Measurements from ENCODE around the gene ITPR2. TPM values are rescaled to one million over a fixed set of nuclear protein-coding genes. Genes with fewer than 3 reads are reported as not detected.
"Not testable (repeated sequence)": the region's sequence is repeated elsewhere in the genome, so short reads cannot be mapped to it uniquely, and the experiment has no call there.

ITPR2 gene
- polyA plus RNA-seq, 3 donors: 14.9 to 18.2 (median 15.1) TPM

- DNase-seq (ENCODE audit: extremely low read depth in 1 of 11, low read depth in 9 of 11, low spot score in 4 of 11): no peak
Measured at GRCh38 chr12:26334621-26335124, 498.3 kb downstream of the ITPR2 start.

DNA sequence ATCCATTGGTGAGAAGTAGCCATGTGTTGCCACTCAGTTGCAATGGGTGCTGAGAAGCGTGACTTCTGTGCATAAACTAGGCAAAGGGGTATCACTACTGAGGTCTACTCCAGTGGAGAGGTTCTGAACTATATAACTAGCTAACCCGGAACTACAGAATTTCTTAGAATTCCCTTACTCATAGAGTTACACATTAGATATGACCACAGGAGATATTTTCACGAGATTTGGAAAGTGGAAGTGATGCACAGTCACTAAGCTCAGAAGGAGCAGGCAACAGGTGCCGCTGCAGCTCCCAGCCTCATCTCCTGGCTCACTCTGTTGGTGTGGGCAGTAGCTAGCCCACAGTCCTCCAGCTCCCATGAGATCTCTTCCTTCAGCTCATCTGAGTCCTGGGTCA is 501.0 kb downstream of the ITPR2 start:
- DNase-seq (ENCODE audit: extremely low read depth in 1 of 11, low read depth in 9 of 11, low spot score in 4 of 11): no peak

- no peak for DNase-seq (ENCODE audit: extremely low read depth in 1 of 11, low read depth in 9 of 11, low spot score in 4 of 11)
Measured at GRCh38 chr12:26331136-26331535, 501.9 kb downstream of the ITPR2 start.

- DNase-seq (ENCODE audit: extremely low read depth in 1 of 11, low read depth in 9 of 11, low spot score in 4 of 11): no peak
Measured at GRCh38 chr12:26327975-26328644, 504.9 kb downstream of the ITPR2 start.

DNA sequence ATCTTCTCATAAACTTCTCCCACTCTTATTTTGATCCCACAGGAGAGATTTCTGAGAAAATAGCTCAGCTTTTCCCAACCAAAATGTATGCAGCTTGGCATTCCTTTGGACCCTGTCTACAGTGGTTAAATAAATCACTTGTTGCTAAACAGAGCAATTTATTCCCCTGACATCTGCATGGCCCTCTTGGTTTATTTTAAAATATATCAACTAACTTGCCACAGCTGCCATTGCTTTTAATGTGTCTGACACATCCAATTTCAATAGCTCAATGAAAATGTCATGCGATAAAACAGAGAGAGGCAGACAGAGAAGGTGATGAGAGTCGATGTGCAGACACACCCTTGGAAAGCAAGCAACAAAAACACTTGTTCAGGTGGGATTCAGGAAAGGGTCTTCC is 509.3 kb downstream of the ITPR2 start:
- DNase-seq (ENCODE audit: extremely low read depth in 1 of 11, low read depth in 9 of 11, low spot score in 4 of 11): no peak

GRCh38 chr12:26319511-26319910 is 513.5 kb downstream of the ITPR2 start:
- no peak for DNase-seq (ENCODE audit: extremely low read depth in 1 of 11, low read depth in 9 of 11, low spot score in 4 of 11)

- peak in 2 of 11 donors; percentile 2 to 17 for DNase-seq (ENCODE audit: extremely low read depth in 1 of 11, low read depth in 9 of 11, low spot score in 4 of 11)
Measured at GRCh38 chr12:26318661-26319068, 514.3 kb downstream of the ITPR2 start.

GRCh38 chr12:26317942-26318575 is 514.9 kb downstream of the ITPR2 start:
- DNase-seq (ENCODE audit: extremely low read depth in 1 of 11, low read depth in 9 of 11, low spot score in 4 of 11): no peak

DNA sequence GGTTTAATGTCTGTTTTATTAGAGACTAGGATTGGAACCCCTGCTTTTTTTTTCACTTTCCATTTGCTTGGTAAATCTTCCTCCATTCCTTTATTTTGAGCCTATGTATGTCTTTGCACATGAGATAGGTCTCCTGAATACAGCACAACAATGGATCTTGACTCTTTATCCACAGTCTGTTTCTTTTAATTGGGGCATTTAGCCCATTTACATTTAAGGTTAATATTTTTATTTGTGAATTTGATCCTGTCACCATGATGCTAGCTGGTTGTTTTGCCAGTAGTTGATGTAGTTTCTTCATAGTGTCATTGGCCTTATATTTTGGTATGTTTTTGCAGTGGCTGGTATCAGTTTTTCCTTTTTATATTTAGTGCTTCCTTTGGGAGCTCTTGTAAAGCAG is 518.9 kb downstream of the ITPR2 start:
- DNase-seq (ENCODE audit: extremely low read depth in 1 of 11, low read depth in 9 of 11, low spot score in 4 of 11): not testable (repeated sequence)

DNA sequence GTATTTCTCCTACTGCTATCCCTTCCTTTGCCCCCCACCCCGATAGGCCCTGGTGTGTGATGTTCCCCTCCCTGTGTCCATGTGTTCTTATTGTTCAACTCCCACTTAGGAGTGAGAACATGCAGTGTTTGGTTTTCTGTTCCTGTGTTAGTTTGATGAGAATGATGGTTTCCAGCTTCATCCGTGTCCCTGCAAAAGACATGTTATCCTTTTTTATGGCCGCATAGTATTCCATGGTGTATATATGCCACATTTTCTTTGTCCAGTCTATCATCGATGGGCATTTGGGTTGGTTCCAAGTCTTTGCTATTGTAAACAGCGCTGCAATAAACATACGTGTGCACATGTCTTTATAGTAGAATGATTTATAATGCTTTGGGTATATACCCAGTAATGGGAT is 522.5 kb downstream of the ITPR2 start:
- not testable (repeated sequence) for DNase-seq (ENCODE audit: extremely low read depth in 1 of 11, low read depth in 9 of 11, low spot score in 4 of 11)

GRCh38 chr12:26309634-26310033 is 523.4 kb downstream of the ITPR2 start:
- no peak for DNase-seq (ENCODE audit: extremely low read depth in 1 of 11, low read depth in 9 of 11, low spot score in 4 of 11)

- no peak for DNase-seq (ENCODE audit: extremely low read depth in 1 of 11, low read depth in 9 of 11, low spot score in 4 of 11)
Measured at GRCh38 chr12:26304273-26304672, 528.7 kb downstream of the ITPR2 start.

DNA sequence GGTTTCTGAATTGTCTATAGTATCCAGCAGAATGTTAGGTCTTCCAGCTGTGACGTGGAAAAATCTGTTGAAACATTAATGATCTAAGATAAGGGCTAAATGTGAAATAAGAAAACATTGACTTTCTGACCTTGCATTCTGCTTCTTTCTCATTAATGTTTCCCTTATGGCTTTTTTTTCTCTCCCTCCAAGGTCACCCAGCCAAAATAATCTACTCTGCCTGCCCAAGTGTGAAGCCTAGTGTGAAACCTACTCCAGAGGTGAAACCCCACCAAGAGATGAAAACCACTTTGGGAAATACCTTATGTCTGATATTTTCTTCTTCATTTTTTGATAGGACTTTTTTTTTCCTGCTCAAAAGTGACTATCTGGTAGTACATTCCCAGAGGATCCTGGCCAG is 529.6 kb downstream of the ITPR2 start:
- no peak for DNase-seq (ENCODE audit: extremely low read depth in 1 of 11, low read depth in 9 of 11, low spot score in 4 of 11)

- no peak for DNase-seq (ENCODE audit: extremely low read depth in 1 of 11, low read depth in 9 of 11, low spot score in 4 of 11)
Measured at GRCh38 chr12:26302776-26303175, 530.2 kb downstream of the ITPR2 start.

- no peak for DNase-seq (ENCODE audit: extremely low read depth in 1 of 11, low read depth in 9 of 11, low spot score in 4 of 11)
Measured at GRCh38 chr12:26299751-26300150, 533.2 kb downstream of the ITPR2 start.

- DNase-seq (ENCODE audit: extremely low read depth in 1 of 11, low read depth in 9 of 11, low spot score in 4 of 11): no peak
Measured at GRCh38 chr12:26298785-26299621, 534.0 kb downstream of the ITPR2 start.

DNA sequence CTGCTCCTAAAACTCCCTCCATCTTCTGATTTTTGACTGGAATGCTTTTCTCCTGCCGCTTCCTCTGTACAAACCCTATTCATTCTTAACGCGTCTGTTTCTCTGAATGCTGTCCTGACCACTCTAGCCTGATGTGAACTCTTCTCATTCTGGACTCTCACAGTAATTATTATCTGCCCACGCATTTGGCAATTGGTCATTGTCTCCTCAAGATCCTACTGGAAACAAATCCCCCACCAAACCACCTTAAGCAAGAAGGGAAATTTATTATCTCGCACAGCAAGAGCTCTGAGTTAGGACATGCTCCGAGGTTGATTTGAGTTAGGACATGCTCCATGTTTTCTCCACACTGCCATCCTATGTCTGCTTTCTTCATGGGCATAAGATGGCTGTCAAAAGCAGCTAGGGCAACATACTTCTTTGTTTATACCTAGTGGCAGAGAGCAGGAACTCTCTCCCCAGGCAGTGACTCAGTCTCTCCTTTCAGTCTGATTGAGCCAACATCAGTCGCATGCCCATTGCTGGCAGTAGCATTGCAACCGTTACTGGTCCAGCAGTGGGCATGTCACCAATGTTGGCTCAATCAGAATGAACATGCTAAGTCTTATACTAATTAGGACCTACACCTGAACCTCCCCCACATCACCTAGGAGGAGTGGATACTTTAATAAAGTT is 535.5 kb downstream of the ITPR2 start:
- no peak for DNase-seq (ENCODE audit: extremely low read depth in 1 of 11, low read depth in 9 of 11, low spot score in 4 of 11)

GRCh38 chr12:26295001-26295400 is 538.0 kb downstream of the ITPR2 start:
- DNase-seq (ENCODE audit: extremely low read depth in 1 of 11, low read depth in 9 of 11, low spot score in 4 of 11): no peak

- no peak for DNase-seq (ENCODE audit: extremely low read depth in 1 of 11, low read depth in 9 of 11, low spot score in 4 of 11)
Measured at GRCh38 chr12:26293612-26294011, 539.4 kb downstream of the ITPR2 start.
